PFSK-1 (cell line): ENCODE results near the gene PPP3CA.

Experiments used
- POLR2AphosphoS5 ChIP-seq: IDR thresholded peaks from 2 replicates; pipeline ENCODE4 v1.6.1; 2012; ENCODE audit warnings: low read depth, mild to moderate bottlenecking, control low read depth, low read length, moderate library complexity
- REST ChIP-seq, 2 experiments: IDR thresholded peaks; 2 replicates each; pipeline versions ENCODE4 v1.6.1 to v1.8.0; 2011 to 2012; ENCODE audit warnings: low read depth in 2 of 2, low read length in 2 of 2, control low read depth in 1 of 2, inconsistent platforms in 1 of 2, mild to moderate bottlenecking in 1 of 2, moderate library complexity in 1 of 2; ENCODE audit not compliant: insufficient read depth in 1 of 2
- SIN3A ChIP-seq: IDR thresholded peaks from 2 replicates; pipeline ENCODE4 v1.6.1; 2012; ENCODE audit warnings: mild to moderate bottlenecking, low read length, moderate library complexity, borderline replicate concordance; ENCODE audit not compliant: insufficient read depth
- TAF1 ChIP-seq: IDR thresholded peaks from 2 replicates; pipeline ENCODE4 v1.6.1; 2012; ENCODE audit warnings: low read length, control low read depth, borderline replicate concordance; ENCODE audit not compliant: insufficient read depth

GRCh38 chr4:101205916-101206315 lies 141.4 kb downstream of the PPP3CA start:
- TF ChIP-seq REST (IDR thresholded peaks at IDR 0.05; ENCODE audit: insufficient read depth in 1 of 2, low read depth in 2 of 2, low read length in 2 of 2) (no peak), SIN3A (peak; percentile 53; the same call in 1 of the 2 replicates), POLR2AphosphoS5 (no peak), TAF1 (no peak)
